ENCODE results near the gene TELO2.
A peak's percentile ranks its signal among the peaks of the same experiment; 100 is the strongest.

The TELO2 gene

GRCh38 chr16:1455190-1456171, 37.7 kb upstream of the TELO2 start:
- H3K27ac ChIP-seq (replicated peaks; ENCODE audit: low read length), result no peak overlapping the region
- no peak overlapping the region for H4K8ac ChIP-seq (ENCODE audit: low read depth, low read length)
- H2AFZ ChIP-seq (ENCODE audit: low read length), result no peak overlapping the region
- H3K9ac ChIP-seq (ENCODE audit: low read depth, low read length, poor library complexity), result no peak overlapping the region
- H3K9me3 ChIP-seq (replicated peaks in 1 of 2; ENCODE audit: control insufficient read depth in 2 of 2, insufficient read depth in 1 of 2, low read depth in 1 of 2, low read length in 2 of 2), result no peaks in the 10 kb centered on the region
- H2BK15ac ChIP-seq (ENCODE audit: low read length), result no peak overlapping the region
- no peak overlapping the region for H3K4me2 ChIP-seq (ENCODE audit: insufficient read depth, low read length, poor library complexity, severe bottlenecking)
- H3K79me1 ChIP-seq (ENCODE audit: low read depth, low read length), result peaks cover 3% of the 10 kb centered on the region
- no peak overlapping the region for H3K23ac ChIP-seq (ENCODE audit: low read depth, low read length, poor library complexity)
- H3K4me3 ChIP-seq (ENCODE audit: low read length in 2 of 2), result no peak overlapping the region
- no peak overlapping the region for H2AK5ac ChIP-seq (ENCODE audit: low read depth, low read length)
- H4K91ac ChIP-seq (ENCODE audit: low read depth, low read length, poor library complexity), result no peak overlapping the region
- H3K27me3 ChIP-seq (ENCODE audit: control insufficient read depth in 3 of 3, insufficient read depth in 3 of 3, low read depth in 1 of 3, low read length in 3 of 3), result no peaks in the 10 kb centered on the region
- no peak for DNase-seq (ENCODE audit: low spot score)
- H3K36me3 ChIP-seq (replicated peaks in 1 of 2; ENCODE audit: control insufficient read depth in 2 of 2, insufficient read depth in 2 of 2, low read length in 2 of 2), result peaks cover 23 to 76% of the 10 kb centered on the region in 2 donors
- WGBS, 2 donors (ENCODE audit: extremely low coverage in 2 of 2, insufficient read length in 2 of 2, insufficient replicate concordance in 1 of 2), result no CpG with 5 or more reads among the region's 41 CpGs
- no peak overlapping the region for H2BK120ac ChIP-seq (ENCODE audit: low read depth, low read length)
- no peak overlapping the region for H3K4ac ChIP-seq (ENCODE audit: low read length)
- H3K18ac ChIP-seq (ENCODE audit: low read length), result no peak overlapping the region
- H2BK5ac ChIP-seq (ENCODE audit: low read length), result peak overlapping the region; percentile 39
- no peaks in the 10 kb centered on the region for H3K4me1 ChIP-seq (ENCODE audit: control insufficient read depth in 2 of 2, insufficient read depth in 1 of 2, low read depth in 1 of 2, low read length in 2 of 2)
- peak overlapping the region; percentile 21 for H3K14ac ChIP-seq (ENCODE audit: low read length)
- H2BK12ac ChIP-seq (ENCODE audit: low read length), result no peak overlapping the region

- H3K9ac ChIP-seq (ENCODE audit: low read depth, low read length, poor library complexity), result no peak overlapping the region
- no CpG with 5 or more reads among the region's 16 CpGs for WGBS, 2 donors (ENCODE audit: extremely low coverage in 2 of 2, insufficient read length in 2 of 2, insufficient replicate concordance in 1 of 2)
- no peaks in the 10 kb centered on the region for H3K9me3 ChIP-seq (replicated peaks in 1 of 2; ENCODE audit: control insufficient read depth in 2 of 2, insufficient read depth in 1 of 2, low read depth in 1 of 2, low read length in 2 of 2)
- H2BK120ac ChIP-seq (ENCODE audit: low read depth, low read length), result no peak overlapping the region
- H3K4me3 ChIP-seq (ENCODE audit: low read length in 2 of 2), result no peak overlapping the region
- H2AFZ ChIP-seq (ENCODE audit: low read length), result no peak overlapping the region
- no peak overlapping the region for H3K18ac ChIP-seq (ENCODE audit: low read length)
- H3K4me2 ChIP-seq (ENCODE audit: insufficient read depth, low read length, poor library complexity, severe bottlenecking), result no peak overlapping the region
- peaks cover 5% of the 10 kb centered on the region for H3K79me1 ChIP-seq (ENCODE audit: low read depth, low read length)
- H3K36me3 ChIP-seq (replicated peaks in 1 of 2; ENCODE audit: control insufficient read depth in 2 of 2, insufficient read depth in 2 of 2, low read length in 2 of 2), result peaks cover 25 to 74% of the 10 kb centered on the region in 2 donors
- H3K27me3 ChIP-seq (ENCODE audit: control insufficient read depth in 3 of 3, insufficient read depth in 3 of 3, low read depth in 1 of 3, low read length in 3 of 3), result no peaks in the 10 kb centered on the region
- no peak overlapping the region for H3K4ac ChIP-seq (ENCODE audit: low read length)
- H3K27ac ChIP-seq (replicated peaks; ENCODE audit: low read length), result no peak overlapping the region
- H3K4me1 ChIP-seq (ENCODE audit: control insufficient read depth in 2 of 2, insufficient read depth in 1 of 2, low read depth in 1 of 2, low read length in 2 of 2), result no peaks in the 10 kb centered on the region
- no peak overlapping the region for H2BK5ac ChIP-seq (ENCODE audit: low read length)
- no peak for DNase-seq (ENCODE audit: low spot score)
- H2AK5ac ChIP-seq (ENCODE audit: low read depth, low read length), result no peak overlapping the region
- no peak overlapping the region for H3K23ac ChIP-seq (ENCODE audit: low read depth, low read length, poor library complexity)
- no peak overlapping the region for H3K14ac ChIP-seq (ENCODE audit: low read length)
- no peak overlapping the region for H2BK15ac ChIP-seq (ENCODE audit: low read length)
- no peak overlapping the region for H4K8ac ChIP-seq (ENCODE audit: low read depth, low read length)
- no peak overlapping the region for H4K91ac ChIP-seq (ENCODE audit: low read depth, low read length, poor library complexity)
- H2BK12ac ChIP-seq (ENCODE audit: low read length), result no peak overlapping the region
Measured at GRCh38 chr16:1456951-1457350, 36.2 kb upstream of the TELO2 start.

GRCh38 chr16:1457489-1458245, 35.5 kb upstream of the TELO2 start:
- Histone ChIP-seq H2BK5ac (ENCODE audit: low read length) (no peak overlapping the region), H3K18ac (ENCODE audit: low read length) (no peak overlapping the region), H3K9me3 (replicated peaks in 1 of 2; ENCODE audit: control insufficient read depth in 2 of 2, insufficient read depth in 1 of 2, low read depth in 1 of 2, low read length in 2 of 2) (no peaks in the 10 kb centered on the region), H3K14ac (ENCODE audit: low read length) (no peak overlapping the region), H2BK12ac (ENCODE audit: low read length) (no peak overlapping the region), H2AFZ (ENCODE audit: low read length) (no peak overlapping the region), H3K4ac (ENCODE audit: low read length) (no peak overlapping the region), H4K91ac (ENCODE audit: low read depth, low read length, poor library complexity) (no peak overlapping the region), H3K27ac (replicated peaks; ENCODE audit: low read length) (no peak overlapping the region), H3K4me1 (ENCODE audit: control insufficient read depth in 2 of 2, insufficient read depth in 1 of 2, low read depth in 1 of 2, low read length in 2 of 2) (no peaks in the 10 kb centered on the region), H3K9ac (ENCODE audit: low read depth, low read length, poor library complexity) (no peak overlapping the region), H3K27me3 (ENCODE audit: control insufficient read depth in 3 of 3, insufficient read depth in 3 of 3, low read depth in 1 of 3, low read length in 3 of 3) (no peaks in the 10 kb centered on the region), H2BK120ac (ENCODE audit: low read depth, low read length) (no peak overlapping the region), H2AK5ac (ENCODE audit: low read depth, low read length) (no peak overlapping the region), H3K79me1 (ENCODE audit: low read depth, low read length) (peaks cover 5% of the 10 kb centered on the region), H2BK15ac (ENCODE audit: low read length) (no peak overlapping the region), H3K4me2 (ENCODE audit: insufficient read depth, low read length, poor library complexity, severe bottlenecking) (no peak overlapping the region), H3K4me3 (ENCODE audit: low read length in 2 of 2) (no peak overlapping the region), H3K36me3 (replicated peaks in 1 of 2; ENCODE audit: control insufficient read depth in 2 of 2, insufficient read depth in 2 of 2, low read length in 2 of 2) (peaks cover 21 to 70% of the 10 kb centered on the region in 2 donors), H3K23ac (ENCODE audit: low read depth, low read length, poor library complexity) (no peak overlapping the region), H4K8ac (ENCODE audit: low read depth, low read length) (no peak overlapping the region)
- no CpG with 5 or more reads among the region's 42 CpGs for WGBS, 2 donors (ENCODE audit: extremely low coverage in 2 of 2, insufficient read length in 2 of 2, insufficient replicate concordance in 1 of 2)
- DNase-seq (ENCODE audit: low spot score), result no peak
